GM12864 (cell line): ENCODE results near the gene FXYD4.

Experiments used
- DNase-seq: peaks from one replicate; pipeline ENCODE4 v3.0.0-alpha.2; 2011; ENCODE audit warnings: low read depth
- H3K4me3 ChIP-seq: 2 replicates; pipeline ENCODE4 v1.5.1; 2011; ENCODE audit warnings: mild to moderate bottlenecking, low read depth, low read length, control low read depth
- CTCF ChIP-seq: IDR thresholded peaks from 2 replicates; pipeline ENCODE4 v1.5.1; 2011; ENCODE audit warnings: low read depth, mild to moderate bottlenecking, moderate library complexity, low read length, control low read depth, inconsistent platforms; ENCODE audit errors: missing control alignments

The FXYD4 gene

GRCh38 chr10:43365001-43365400 is 6.4 kb upstream of the FXYD4 start:
- no peak for TF ChIP-seq CTCF
- no peak overlapping the region for H3K4me3 ChIP-seq
- no peak for DNase-seq

- no peak overlapping the region for H3K4me3 ChIP-seq
- no peak for TF ChIP-seq CTCF
- DNase-seq: no peak
Measured at GRCh38 chr10:43369921-43370320, 1.5 kb upstream of the FXYD4 start.

GRCh38 chr10:43370671-43371215 is 693 bp upstream of the FXYD4 start:
- TF ChIP-seq CTCF: no peak
- no peak overlapping the region for H3K4me3 ChIP-seq
- DNase-seq: no peak

GRCh38 chr10:43372765-43373361 is 1.4 kb downstream of the FXYD4 start:
- no peak for TF ChIP-seq CTCF
- H3K4me3 ChIP-seq: no peak overlapping the region
- no peak for DNase-seq

- TF ChIP-seq CTCF: no peak
- H3K4me3 ChIP-seq: no peak overlapping the region
- DNase-seq: no peak
Measured at GRCh38 chr10:43373461-43373860, 2.0 kb downstream of the FXYD4 start.

GRCh38 chr10:43374194-43374593 is 2.8 kb downstream of the FXYD4 start:
- no peak for DNase-seq
- TF ChIP-seq CTCF: no peak
- no peak overlapping the region for H3K4me3 ChIP-seq

GRCh38 chr10:43375401-43376020 is 4.1 kb downstream of the FXYD4 start:
- no peak for DNase-seq
- no peak overlapping the region for H3K4me3 ChIP-seq
- TF ChIP-seq CTCF: no peak
